ENCODE data around the gene GNAI2.
A peak's percentile ranks its signal among the peaks of the same experiment; 100 is the strongest.
"Not testable (repeated sequence)": the region's sequence is repeated elsewhere in the genome, so short reads cannot be mapped to it uniquely, and the experiment has no call there.

Gene GNAI2

GRCh38 chr3:50245831-50246516, 10.0 kb downstream of the GNAI2 start:
- peak; percentile 96 for DNase-seq

DNA sequence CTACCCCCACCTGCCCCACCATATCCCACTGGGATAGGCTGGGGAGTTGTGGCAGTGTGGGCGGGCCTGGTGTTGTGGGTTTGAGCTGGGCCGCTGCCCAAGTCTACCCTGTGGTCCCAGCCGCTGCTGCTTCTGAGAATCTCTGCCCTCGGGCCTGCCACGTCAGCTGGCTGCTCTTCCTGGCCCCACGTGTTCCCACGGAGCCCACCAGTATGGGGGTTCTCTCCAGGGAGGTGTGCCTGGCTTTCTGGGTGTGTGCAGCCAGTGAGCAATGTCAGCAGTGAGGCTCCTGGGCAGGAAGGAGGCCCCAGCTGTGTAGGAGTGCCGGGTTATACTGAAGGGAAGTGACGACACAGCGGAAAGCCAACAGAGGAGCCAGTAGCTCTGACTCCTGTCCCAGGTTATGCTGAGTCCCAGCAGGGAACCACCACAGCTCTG, 10.5 kb downstream of the GNAI2 start:
- DNase-seq: peak; percentile 90

DNA sequence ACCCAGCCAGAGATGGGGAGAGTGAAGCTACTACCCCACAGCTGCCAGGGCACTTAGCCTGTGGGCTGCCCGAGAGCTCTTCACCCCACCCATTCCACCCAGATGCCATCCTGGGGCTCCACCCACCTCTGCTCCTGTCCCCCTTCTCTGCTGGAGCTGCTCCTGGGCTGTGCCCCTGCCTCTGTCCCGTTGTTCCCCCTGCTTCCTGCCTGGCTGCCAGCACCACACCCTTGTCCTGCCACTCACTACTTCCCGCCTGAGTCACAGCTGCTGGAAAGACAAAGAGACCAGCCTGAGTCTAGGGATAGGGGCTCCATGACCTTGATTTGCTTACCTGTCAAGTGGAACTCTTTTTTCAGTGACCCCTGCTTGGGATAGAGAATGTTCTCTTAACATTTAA, 12.4 kb downstream of the GNAI2 start:
- DNase-seq: no peak

- DNase-seq: no peak
These were observed 13.5 kb downstream of the GNAI2 start for GRCh38 chr3:50249457-50249856.

- DNase-seq: no peak
These were observed 14.5 kb downstream of the GNAI2 start for GRCh38 chr3:50250514-50250913.

DNA sequence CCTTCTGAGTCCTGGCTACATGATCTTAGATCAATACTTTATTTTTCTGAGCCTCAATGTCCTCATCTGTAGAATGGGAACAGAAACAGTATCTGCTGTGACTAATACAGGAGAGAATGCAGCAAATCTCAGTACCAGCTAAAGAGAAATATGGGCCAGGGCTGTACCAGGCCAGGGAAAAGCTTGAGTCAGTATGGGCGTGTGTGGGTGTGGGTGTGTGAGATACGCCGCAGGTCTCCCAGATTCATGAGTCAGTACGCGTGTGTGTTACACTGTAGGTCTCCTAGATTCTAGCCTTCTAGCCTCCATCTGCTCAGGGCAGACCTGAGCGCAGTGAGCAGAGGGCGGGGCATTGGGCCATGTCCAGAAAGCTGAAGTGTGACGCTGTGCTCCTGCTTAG, 15.2 kb downstream of the GNAI2 start:
- peak; percentile 70 for DNase-seq

DNA sequence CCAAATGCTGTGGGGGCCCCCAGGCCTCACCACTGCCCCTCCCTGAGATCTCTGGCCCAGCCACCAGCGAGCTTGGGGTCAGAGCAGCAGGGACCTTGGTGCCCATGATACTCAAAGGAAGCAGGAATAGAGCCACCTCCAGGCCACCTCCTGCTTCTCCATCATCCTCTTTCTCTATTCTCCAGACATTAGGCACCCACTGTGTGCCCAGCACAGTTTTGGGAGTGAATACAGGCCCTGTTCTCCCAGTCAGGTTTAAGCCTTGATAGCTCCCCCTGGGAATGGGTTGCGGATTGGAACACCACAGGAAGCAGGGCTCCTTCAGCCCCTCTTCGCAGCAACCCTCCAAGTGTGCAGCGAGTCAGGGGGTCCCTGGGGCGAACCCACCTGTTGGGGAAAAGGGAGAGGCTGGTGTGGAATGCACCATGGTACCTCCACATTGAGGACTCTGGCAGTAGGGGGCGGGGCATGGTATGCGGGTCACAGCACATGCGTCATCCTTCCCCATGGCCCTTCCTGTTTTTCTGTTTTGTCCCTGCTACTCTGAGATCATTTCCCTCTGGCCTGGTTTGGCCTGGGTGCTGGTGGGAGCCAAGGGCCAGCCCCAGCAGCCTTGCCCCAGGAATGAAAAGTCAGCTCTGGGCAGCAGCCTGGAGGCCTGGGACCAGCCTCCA, 18.7 kb downstream of the GNAI2 start:
- DNase-seq: no peak

- no peak for DNase-seq
These were observed 19.2 kb downstream of the GNAI2 start for GRCh38 chr3:50255251-50255615.

- DNase-seq: peak; percentile 43
These were observed 21.2 kb downstream of the GNAI2 start for GRCh38 chr3:50256978-50257890.

DNA sequence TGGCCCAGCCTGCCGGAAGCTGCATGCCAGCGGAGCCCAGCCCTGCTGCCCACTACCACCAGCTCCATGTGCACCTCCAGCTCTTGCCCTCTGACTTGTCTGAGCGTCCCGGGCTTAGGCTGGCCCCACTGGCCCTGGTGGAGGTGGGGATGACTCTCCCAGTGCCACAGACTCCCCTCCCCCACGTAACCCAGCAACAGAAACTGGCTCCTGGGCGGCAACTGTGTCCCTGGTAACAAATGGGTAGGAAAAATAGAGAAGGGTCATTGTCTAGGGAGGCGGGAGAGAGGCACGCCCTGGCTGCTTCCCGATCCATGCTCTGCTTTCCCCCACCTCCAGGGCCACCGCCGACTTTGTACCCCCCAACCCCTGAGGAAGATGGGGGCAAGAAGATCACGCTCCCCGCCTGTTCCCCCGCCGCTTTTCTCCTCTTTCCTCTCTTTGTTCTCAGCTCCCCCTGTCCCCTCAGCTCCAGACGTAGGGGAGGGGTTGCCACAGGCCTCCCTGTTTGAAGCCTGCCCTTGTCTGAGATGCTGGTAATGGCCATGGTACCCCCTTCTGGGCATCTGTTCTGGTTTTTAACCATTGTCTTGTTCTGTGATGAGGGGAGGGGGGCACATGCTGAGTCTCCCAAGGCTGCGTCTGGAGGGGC, 22.2 kb downstream of the GNAI2 start:
- no peak for DNase-seq

DNA sequence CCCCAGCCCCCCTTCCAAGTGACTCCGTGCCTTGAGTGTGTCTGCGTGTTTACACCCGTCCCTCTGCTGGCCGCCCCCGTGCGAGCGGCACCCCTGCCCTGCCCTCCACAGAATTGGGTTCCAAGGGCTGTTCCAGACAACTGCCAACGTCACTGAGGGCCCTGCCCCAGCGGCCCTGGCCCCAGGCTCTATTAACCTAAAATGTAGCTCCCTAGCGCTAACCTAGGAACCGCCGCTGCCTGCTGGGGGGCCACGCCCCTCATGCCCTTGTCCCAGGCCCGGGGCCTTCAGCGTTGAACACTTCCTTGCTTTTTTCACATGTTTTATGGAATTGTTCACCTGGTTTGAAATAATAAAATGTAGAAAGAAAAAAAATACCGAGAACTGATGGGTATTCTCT, 23.0 kb downstream of the GNAI2 start:
- DNase-seq: no peak

DNA sequence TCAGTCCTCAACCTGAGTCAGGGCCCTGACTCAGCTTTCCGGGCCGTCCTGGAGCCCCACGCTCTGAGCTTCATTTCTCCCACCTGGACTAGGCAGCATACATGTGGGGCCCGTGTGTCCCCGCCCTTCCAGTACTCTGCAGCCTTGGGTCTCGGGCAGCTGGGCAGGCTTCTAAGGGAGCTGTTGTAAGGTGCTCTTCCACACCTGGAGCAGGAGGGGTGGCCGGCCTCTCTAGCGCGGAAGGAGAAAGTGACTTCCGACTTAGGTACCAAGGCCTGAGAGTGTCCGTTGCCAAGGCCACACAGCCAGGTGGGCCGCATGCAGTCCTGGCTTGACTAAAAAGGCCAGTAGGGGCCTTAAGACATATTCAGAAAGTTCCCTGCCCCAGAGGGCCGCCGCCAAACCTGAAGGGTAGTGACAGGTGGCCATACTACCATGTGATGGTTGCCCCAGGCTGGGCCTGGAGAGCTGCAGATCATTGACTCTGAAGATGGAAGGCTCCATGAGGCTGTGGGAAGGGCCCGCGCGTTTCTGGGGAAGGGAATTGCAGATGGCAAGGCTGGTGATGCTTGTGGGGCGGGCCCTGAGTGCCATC, 23.5 kb downstream of the GNAI2 start:
- no peak for DNase-seq

DNA sequence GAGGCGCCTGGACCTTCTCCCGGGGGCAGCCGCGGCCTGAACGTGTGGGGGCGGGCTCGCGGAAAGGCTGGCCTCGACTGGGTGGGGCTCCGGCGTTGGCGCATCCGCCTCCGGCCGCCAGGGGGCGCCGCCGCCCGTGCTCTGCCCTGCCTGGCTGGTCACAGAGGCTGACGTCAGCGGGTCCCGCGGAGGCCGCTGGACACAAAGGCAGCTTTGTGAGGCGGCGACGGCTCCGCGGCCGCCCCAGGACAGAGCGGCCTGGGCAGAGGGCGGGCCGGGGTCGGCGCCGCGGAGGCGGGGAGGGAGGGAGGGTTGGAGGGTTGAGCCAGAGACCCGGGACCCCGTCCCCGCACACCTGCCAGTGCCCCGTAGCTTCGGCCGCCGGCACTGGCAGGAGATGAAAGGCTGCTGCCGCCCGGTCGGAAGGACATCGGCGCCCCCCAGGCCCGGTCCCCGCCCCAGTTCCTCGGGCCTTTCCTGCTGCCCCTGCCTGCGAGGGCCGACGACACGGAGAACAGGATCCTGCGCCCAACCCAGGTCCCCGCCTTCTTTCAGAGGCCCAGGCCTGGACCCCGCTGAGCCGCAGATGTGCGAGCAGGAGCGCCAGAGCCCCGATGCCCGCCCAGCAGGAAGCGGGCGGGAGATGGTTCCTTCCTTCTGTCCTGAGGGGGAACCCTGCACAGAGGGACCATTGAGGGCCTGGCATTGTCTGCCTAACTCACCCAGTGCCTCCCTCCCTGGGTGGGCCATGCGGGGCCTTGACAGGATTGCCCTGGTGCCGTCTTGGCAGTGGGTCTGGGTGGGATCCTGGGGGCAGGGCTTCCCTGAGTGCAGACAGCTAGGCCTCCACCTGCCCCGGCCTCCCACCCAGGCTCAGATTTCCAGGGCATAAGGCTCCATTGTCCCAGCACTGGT, 24.3 kb downstream of the GNAI2 start:
- peak; percentile 77 for DNase-seq

DNA sequence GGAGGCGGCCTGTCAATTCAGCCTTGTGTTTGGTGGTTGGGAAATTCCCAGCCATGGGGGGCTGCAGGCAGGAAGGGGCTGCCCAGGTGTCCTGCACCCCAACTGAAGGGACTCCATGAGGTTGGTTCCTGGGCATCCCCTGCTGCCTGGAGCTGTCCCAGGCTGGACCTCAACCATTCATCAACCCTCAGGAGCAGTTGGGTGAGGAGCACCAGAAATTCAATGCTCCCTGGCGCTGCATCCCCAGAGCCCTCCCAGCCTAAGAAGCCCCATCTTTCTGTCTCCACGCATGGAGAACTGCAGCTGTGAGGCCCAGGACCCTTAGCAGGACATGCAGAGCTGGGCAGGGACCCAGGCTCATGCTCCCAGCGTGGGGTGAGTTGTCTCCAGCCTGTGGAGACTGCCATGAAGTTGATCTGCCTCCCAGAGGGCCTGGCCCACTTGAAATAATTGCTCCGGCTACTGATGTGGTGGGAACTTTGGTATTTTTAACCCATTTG, 25.0 kb downstream of the GNAI2 start:
- no peak for DNase-seq

DNA sequence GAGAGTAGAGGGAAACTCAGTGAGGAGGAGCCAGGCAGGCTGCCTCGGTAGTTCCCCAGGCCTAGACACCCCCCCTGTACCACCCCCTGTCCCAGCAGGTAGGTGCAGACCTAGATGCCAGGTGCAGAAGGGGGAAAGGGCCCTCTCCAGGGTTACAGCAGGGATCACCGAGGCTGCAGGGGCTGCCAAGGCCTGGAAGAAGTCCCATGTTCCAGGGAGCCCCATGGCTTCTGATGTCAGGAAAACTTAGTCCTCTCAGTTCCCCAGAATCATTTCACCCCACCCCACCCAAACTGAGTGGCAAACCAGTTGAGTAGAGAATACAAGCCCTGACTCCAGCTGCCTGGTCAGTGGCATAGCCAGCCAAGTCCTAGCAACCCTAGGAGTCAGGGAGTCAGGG, 25.5 kb downstream of the GNAI2 start:
- no peak for DNase-seq

- not testable (repeated sequence) for DNase-seq
These were observed 26.2 kb downstream of the GNAI2 start for GRCh38 chr3:50262200-50262599.

DNA sequence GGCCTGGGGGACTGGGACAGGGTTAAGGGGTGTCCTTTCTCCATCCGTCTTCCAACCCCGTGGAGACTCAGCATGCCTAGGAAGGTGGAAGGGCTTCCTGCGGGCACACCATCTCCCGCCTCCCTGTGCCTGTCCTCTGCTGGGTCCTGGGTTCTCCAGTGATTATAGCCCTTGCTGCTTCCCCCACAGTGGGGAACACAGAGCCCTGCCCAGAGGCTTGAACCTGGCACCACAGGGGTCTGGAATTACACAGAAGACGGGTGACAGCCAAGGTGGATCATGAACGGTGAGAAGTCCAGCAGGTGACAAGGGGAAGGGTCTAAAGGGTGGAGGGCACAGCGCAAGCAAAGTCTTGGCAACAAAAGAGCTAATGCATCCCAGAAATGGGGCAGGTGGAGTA, 26.8 kb downstream of the GNAI2 start:
- no peak for DNase-seq

GRCh38 chr3:50263478-50264382, 27.7 kb downstream of the GNAI2 start:
- no peak for DNase-seq

DNA sequence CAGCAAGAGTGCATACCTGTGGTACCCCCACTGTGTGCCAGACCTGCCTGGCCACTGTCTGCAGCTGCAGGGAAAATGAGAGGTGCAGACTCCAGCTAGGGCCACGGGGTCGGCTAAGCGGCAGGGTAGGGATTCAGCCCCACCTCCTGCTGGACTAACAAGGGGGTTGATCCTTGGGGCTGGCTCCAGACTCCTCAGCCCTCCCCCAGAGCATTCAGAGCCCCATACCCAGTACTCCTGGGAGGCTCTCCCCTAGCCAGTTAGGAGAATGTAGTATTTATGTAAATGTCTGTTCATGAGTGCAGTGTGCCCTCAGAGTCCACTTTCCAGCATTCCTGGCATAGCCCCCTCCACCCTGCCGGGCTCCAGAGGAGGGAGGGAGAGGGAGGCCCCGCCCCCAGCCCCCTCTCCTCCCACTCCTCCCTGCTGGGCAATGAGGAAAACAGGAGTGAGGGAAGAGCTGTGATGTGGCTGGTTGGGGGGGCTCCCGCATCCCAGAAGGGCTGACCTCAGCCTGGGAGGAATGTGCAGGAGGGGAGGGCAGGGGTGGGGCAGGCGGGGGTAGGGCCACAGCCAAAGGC, 28.5 kb downstream of the GNAI2 start:
- no peak for DNase-seq

DNA sequence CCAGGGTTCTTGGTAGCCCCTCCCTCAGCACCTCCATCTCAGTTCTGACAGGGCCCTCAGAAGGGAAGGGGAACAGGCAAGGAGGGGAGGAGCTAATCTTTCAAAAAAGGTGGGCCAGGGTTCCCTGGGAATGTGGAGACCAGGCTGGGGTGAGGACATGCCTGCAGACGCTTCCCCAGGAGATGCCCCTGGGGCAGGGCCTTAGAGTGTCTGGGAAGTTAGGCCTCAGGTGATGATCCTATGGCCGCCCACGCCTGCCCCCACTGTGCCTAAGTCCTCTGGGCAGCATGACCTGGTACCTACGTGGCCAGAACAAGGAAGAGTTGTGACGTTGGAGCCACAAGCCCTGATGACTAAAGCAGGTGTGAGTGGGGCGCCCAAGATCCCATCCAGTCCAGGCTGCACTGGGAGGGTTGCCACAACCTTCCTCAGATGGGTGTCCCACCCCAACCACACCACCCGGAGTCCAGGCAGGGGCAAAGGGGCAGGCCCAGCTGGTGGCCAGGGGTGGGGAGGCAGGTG, 29.0 kb downstream of the GNAI2 start:
- no peak for DNase-seq

Measured in stimulated activated CD4-positive, alpha-beta T cell treated with anti-CD3 and anti-CD28 coated beads, Interleukin-4, amount 100 ng/mL, for 24 hours (primary cell).